ENCODE data around the gene CACNA2D4. TPM values are rescaled to one million over a fixed set of nuclear protein-coding genes. Genes with fewer than 3 reads are reported as not detected.

CACNA2D4 gene
- total RNA-seq, 1 experiment from 2014 or later: 3.6 TPM

GRCh38 chr12:1864456-1864855, 54.0 kb downstream of the CACNA2D4 start:
- no peaks in the 10 kb centered on the region; the same call in 1 of the 2 replicates for H3K36me3 ChIP-seq
- DNase-seq: no peak
- no peak overlapping the region for H3K27ac ChIP-seq
- no peaks in the 10 kb centered on the region for H3K9me3 ChIP-seq (replicated peaks)
- no peaks in the 10 kb centered on the region for H3K4me1 ChIP-seq
- no peaks in the 10 kb centered on the region for H3K27me3 ChIP-seq
- H3K4me3 ChIP-seq: no peak overlapping the region

DNA sequence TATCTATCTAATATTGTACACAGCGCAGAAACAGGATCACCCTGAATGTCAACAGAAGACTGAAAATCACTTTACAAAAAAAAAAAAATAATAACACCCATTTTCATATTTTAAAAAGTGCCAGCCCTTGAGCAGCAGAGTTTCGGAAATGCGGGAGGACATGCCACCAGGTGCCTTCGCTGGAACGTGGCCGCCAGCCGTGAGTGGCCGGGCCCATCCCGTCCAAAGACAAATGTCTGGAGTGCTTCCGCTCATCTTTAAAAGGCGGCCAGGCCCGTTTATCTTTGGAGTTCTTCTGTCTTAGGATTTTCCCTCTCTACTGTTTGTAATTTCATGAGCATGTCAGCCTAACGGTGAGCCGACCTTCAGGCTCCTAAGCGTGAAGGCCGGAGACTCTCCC, 54.6 kb downstream of the CACNA2D4 start:
- no peaks in the 10 kb centered on the region; the same call in 1 of the 2 replicates for H3K36me3 ChIP-seq
- H3K27me3 ChIP-seq: no peaks in the 10 kb centered on the region
- DNase-seq: no peak
- H3K9me3 ChIP-seq (replicated peaks): no peaks in the 10 kb centered on the region
- H3K4me3 ChIP-seq: no peak overlapping the region
- H3K4me1 ChIP-seq: no peaks in the 10 kb centered on the region
- H3K27ac ChIP-seq: no peak overlapping the region

DNA sequence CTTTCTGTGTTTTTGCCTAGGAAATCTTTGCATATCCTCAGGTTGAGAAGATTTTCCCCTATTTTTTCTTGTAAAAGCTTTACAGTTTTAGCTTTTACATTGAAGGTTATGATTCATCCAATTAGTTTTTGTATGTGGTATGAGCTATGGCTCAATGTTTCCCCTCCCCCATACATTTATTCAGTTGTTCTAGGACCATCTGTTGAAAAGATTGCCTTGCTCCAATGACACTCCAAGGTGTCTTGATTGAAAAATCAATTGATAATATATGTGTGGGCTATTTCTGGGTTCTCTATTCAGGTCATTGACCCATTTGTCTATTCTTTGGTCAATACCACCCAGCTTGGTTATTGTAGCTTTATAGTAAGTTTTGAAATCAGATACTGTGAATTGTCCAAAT, 55.5 kb downstream of the CACNA2D4 start:
- no peaks in the 10 kb centered on the region for H3K27me3 ChIP-seq
- no peaks in the 10 kb centered on the region; the same call in 1 of the 2 replicates for H3K36me3 ChIP-seq
- H3K4me3 ChIP-seq: no peak overlapping the region
- H3K27ac ChIP-seq: no peak overlapping the region
- H3K4me1 ChIP-seq: no peaks in the 10 kb centered on the region
- H3K9me3 ChIP-seq (replicated peaks): no peaks in the 10 kb centered on the region
- no peak for DNase-seq

DNA sequence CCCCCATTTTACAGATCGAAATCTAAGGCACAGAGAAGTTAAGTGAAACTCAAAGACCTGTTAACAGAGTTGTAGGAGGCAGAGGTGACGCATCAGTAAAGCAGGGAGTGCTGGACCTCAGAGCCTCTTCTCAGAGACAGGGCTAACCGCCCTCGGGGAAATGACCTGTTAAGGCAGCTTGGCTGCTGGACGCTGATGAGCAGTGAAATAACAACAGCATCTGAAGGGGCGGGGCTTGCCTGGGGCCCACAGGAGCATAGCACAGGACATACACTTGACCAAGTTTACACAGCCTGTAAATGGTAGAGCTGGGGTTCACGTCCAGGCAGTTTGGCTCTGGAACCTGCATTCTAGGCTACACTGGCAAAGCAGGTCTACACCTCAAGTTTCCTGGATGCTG, 58.8 kb downstream of the CACNA2D4 start:
- H3K4me3 ChIP-seq: no peak overlapping the region
- H3K4me1 ChIP-seq: no peaks in the 10 kb centered on the region
- peak in 1 of 2 experiments; percentile 16 for DNase-seq
- peaks cover 9% of the 10 kb centered on the region for H3K9me3 ChIP-seq (replicated peaks)
- H3K27me3 ChIP-seq: no peaks in the 10 kb centered on the region
- no peaks in the 10 kb centered on the region; the same call in 1 of the 2 replicates for H3K36me3 ChIP-seq
- H3K27ac ChIP-seq: no peak overlapping the region

DNA sequence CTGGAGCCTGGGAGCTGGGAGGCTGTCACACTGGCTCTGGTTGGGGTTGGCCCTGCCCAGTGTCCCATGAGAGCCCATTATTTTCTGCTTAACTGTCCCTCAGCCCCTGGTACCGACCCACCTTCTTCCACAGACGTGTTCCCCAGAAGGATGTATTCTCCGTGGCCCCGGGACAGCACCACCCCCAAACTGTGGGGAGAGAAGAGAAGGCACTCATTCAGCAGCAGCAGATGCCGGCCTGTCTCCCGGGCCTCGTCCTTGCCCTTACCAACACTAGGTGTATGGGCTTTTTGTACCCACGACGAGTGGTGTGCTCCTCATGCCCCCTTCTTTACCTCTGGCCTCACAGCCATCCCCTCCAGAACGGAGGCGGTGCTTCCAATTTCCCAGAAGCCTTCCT, 60.0 kb downstream of the CACNA2D4 start:
- H3K9me3 ChIP-seq (replicated peaks): peaks cover 10% of the 10 kb centered on the region
- no peaks in the 10 kb centered on the region; the same call in 1 of the 2 replicates for H3K36me3 ChIP-seq
- no peaks in the 10 kb centered on the region for H3K27me3 ChIP-seq
- no peak overlapping the region for H3K27ac ChIP-seq
- H3K4me3 ChIP-seq: no peak overlapping the region
- no peak for DNase-seq
- no peaks in the 10 kb centered on the region for H3K4me1 ChIP-seq

- H3K27me3 ChIP-seq: no peaks in the 10 kb centered on the region
- no peak for DNase-seq
- no peak overlapping the region for H3K27ac ChIP-seq
- no peaks in the 10 kb centered on the region for H3K4me1 ChIP-seq
- no peaks in the 10 kb centered on the region for H3K36me3 ChIP-seq
- H3K9me3 ChIP-seq (replicated peaks): peaks cover 10% of the 10 kb centered on the region
- no peak overlapping the region for H3K4me3 ChIP-seq
Measured at GRCh38 chr12:1857821-1858220, 60.6 kb downstream of the CACNA2D4 start.

GRCh38 chr12:1857086-1857485, 61.4 kb downstream of the CACNA2D4 start:
- no peak overlapping the region for H3K27ac ChIP-seq
- H3K36me3 ChIP-seq: no peaks in the 10 kb centered on the region
- H3K27me3 ChIP-seq: no peaks in the 10 kb centered on the region
- no peak overlapping the region for H3K4me3 ChIP-seq
- H3K9me3 ChIP-seq (replicated peaks): peaks cover 10% of the 10 kb centered on the region
- no peak for DNase-seq
- H3K4me1 ChIP-seq: no peaks in the 10 kb centered on the region

DNA sequence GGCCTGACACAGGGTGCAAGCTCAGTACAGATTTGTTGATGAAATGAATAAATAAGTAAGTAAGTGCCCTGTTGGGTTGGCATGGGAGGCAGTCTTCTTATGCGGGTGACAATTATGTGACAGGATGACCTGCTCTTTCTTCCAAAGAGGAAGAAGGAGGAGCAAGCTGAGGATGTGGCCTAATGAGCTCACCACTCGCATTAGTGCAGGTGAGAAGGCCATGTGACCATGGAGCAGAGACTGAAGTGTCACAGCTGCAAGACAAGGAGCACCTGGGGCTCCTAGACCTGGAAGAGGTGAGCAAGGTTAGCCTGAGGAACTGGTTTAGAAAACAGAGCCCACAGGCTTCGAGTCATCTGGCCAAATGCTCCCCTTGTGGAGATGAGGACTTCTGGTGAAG, 63.2 kb downstream of the CACNA2D4 start:
- Histone ChIP-seq H3K4me1 (no peaks in the 10 kb centered on the region), H3K27me3 (no peaks in the 10 kb centered on the region), H3K36me3 (no peaks in the 10 kb centered on the region), H3K4me3 (no peak overlapping the region), H3K27ac (no peak overlapping the region), H3K9me3 (replicated peaks) (peaks cover 10% of the 10 kb centered on the region)
- peak in 1 of 2 experiments; percentile 29 for DNase-seq

DNA sequence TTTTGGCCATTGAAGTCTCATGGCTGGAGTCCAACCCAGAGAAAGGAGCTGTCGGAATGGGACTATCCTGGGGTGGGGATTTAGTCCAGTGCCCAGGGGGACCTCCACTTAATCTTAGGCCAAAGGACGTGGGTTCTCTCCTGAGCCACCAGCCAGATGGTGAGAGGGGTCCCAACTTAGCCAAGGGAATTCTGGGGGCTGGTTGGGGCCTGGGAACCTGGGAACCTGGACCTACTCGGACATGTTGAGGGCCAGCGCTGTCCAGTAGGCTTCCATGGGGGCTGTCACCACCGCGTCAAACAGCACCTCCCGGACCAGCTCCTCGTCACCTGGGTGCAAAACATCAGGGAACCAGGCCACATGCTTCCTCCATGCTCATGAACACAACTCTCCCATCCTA, 64.7 kb downstream of the CACNA2D4 start:
- Histone ChIP-seq H3K9me3 (replicated peaks) (peaks cover 10% of the 10 kb centered on the region), H3K36me3 (no peaks in the 10 kb centered on the region), H3K4me3 (no peak overlapping the region), H3K27me3 (0 out of 2 replicates have a peak, but pooled peaks cover 5% of the 10 kb centered on the region), H3K4me1 (no peaks in the 10 kb centered on the region), H3K27ac (no peak overlapping the region)
- no peak for DNase-seq

DNA sequence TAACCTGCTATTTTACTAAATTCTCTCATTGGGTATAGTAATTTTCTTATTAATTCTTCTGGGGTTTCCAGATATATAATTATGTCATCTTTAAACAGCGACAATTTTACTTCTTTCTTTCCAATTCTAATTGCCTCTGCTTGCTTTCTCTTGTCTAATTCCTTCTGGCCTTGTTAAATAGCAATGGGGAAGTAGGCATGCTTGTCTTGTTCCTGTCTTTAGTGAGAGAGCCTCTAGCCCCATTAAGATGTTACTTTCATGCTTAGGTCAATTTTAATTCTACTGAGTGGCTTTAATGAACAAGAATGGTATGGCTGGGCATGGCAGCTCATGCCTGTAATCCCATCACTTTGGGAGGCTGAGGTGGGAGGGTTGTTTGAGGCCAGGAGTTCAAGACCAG, 66.4 kb downstream of the CACNA2D4 start:
- 0 out of 2 replicates have a peak, but pooled peaks cover 5% of the 10 kb centered on the region for H3K27me3 ChIP-seq
- no peak for DNase-seq
- H3K27ac ChIP-seq: no peak overlapping the region
- no peaks in the 10 kb centered on the region for H3K4me1 ChIP-seq
- no peaks in the 10 kb centered on the region for H3K36me3 ChIP-seq
- H3K4me3 ChIP-seq: no peak overlapping the region
- peaks cover 10% of the 10 kb centered on the region for H3K9me3 ChIP-seq (replicated peaks)

- no peak overlapping the region for H3K27ac ChIP-seq
- no peaks in the 10 kb centered on the region for H3K4me1 ChIP-seq
- 0 out of 2 replicates have a peak, but pooled peaks cover 5% of the 10 kb centered on the region for H3K27me3 ChIP-seq
- H3K4me3 ChIP-seq: no peak overlapping the region
- DNase-seq: no peak
- peaks cover 10% of the 10 kb centered on the region for H3K9me3 ChIP-seq (replicated peaks)
- H3K36me3 ChIP-seq: no peaks in the 10 kb centered on the region
Measured at GRCh38 chr12:1851151-1851701, 67.2 kb downstream of the CACNA2D4 start.

DNA sequence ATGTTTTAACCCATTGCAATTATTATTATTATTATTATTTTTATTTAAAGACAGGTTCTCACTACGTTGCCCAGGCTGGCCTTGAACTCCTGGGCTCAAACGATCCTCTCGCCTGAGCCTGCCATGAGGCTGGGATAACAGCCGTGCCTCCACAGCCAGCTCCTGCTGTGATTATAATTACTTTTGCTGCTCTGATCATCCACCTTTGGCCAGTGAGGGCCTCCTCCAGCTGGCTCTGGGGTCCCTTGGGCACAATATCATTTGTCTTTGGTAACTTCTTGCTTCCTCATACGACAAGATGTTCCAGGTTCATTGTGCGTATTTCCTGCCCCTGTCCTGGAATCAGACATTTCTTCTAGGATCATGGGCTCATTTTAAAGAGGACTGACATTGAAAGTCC, 69.7 kb downstream of the CACNA2D4 start:
- DNase-seq: no peak
- Histone ChIP-seq H3K36me3 (no peaks in the 10 kb centered on the region), H3K4me3 (no peak overlapping the region), H3K4me1 (no peaks in the 10 kb centered on the region), H3K9me3 (replicated peaks) (no peaks in the 10 kb centered on the region), H3K27me3 (0 out of 2 replicates have a peak, but pooled peaks cover 5% of the 10 kb centered on the region), H3K27ac (no peak overlapping the region)

DNA sequence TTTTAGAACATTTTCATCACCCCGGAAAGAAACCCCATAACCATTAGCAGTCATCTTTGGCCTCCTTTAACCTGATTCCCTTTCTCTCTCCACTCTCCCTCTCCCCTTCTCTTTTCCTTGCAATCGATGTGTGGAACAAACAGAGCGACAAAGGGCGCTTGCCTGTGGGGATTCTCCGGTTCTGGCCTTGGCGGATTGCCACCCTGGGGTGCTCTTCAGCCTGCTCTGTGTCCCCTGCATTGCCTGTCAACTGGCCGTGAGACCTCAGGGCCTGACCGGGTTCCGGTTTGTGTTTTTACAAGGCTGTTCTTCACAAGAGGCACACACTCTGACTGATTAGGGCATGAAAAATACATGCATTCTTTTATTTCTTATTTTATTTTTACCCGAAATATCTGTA, 70.3 kb downstream of the CACNA2D4 start:
- Histone ChIP-seq H3K4me3 (no peak overlapping the region), H3K27ac (no peak overlapping the region), H3K27me3 (0 out of 2 replicates have a peak, but pooled peaks cover 5% of the 10 kb centered on the region), H3K9me3 (replicated peaks) (no peaks in the 10 kb centered on the region), H3K4me1 (no peaks in the 10 kb centered on the region), H3K36me3 (no peaks in the 10 kb centered on the region)
- no peak for DNase-seq

DNA sequence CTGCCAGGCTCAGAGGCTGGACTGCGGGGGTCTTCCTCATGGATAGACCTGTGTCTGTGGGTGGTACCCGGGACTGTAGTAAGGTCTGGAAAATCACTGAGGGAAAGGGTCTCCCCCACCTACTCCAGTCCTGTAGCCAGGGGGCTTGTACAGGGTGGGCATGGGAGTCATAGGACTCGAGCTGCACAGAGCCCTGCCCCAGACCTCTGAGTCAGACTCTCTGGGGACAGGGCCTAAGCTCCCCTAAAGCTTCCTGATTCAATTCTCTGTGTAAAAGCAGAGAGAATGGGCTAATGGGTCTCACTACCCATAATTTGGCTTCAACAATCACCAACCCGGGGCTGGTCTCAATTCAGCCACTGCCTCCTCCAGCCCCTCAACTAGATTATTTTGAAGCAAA, 71.0 kb downstream of the CACNA2D4 start:
- Histone ChIP-seq H3K9me3 (replicated peaks) (no peaks in the 10 kb centered on the region), H3K36me3 (no peaks in the 10 kb centered on the region), H3K4me3 (no peak overlapping the region), H3K4me1 (no peaks in the 10 kb centered on the region), H3K27ac (no peak overlapping the region), H3K27me3 (0 out of 2 replicates have a peak, but pooled peaks cover 5% of the 10 kb centered on the region)
- DNase-seq: no peak

GRCh38 chr12:1846421-1847405, 71.7 kb downstream of the CACNA2D4 start:
- no peaks in the 10 kb centered on the region for H3K4me1 ChIP-seq
- H3K27me3 ChIP-seq: 0 out of 2 replicates have a peak, but pooled peaks cover 5% of the 10 kb centered on the region
- no peaks in the 10 kb centered on the region for H3K9me3 ChIP-seq (replicated peaks)
- no peak for DNase-seq
- no peaks in the 10 kb centered on the region for H3K36me3 ChIP-seq
- H3K4me3 ChIP-seq: no peak overlapping the region
- no peak overlapping the region for H3K27ac ChIP-seq

Measured in SJCRH30 (cell line).